PC-9 (cell line): ENCODE data around the gene PHACTR1. TPM values are rescaled to one million over a fixed set of nuclear protein-coding genes. Genes with fewer than 3 reads are reported as not detected.

Experiments
- BruUV-seq: library from RNA; stranded (reverse); fragments of 400-500 nt; replicated peaks from 2 replicates; lab custom pipeline; 2021; lab: Mats Ljungman, UMichigan
- CTCF ChIA-PET: fragments of 300-600 bp; sonication (Branson Sonifier 250); formaldehyde crosslinking; loops from one replicate; lab custom pipeline; 2022; ENCODE audit warnings: antibody characterized with exemption; lab: Charles Lee
- POLR2A ChIA-PET: fragments of 300-600 bp; sonication (Branson Sonifier 250); formaldehyde crosslinking; loops from one replicate; lab custom pipeline; 2022; ENCODE audit warnings: antibody characterized with exemption; ENCODE audit not compliant: unreplicated experiment; lab: Charles Lee
- DNase-seq, 2 experiments: peaks; one replicate each; pipeline versions ENCODE4 v3.0.0 to v3.0.0-alpha.2; 2015 to 2022; ENCODE audit warnings: mixed read lengths in 1 of 2
- H2AFZ ChIP-seq: fragments of 200-600 bp; sonication (generic); 2 replicates; pipeline ENCODE4 v1.8.1; 2017; ENCODE audit warnings: antibody characterized with exemption
- H3F3A ChIP-seq: fragments of 200-600 bp; sonication (generic); 2 replicates; pipeline ENCODE4 v1.8.1; 2017; ENCODE audit warnings: antibody characterized with exemption, mild to moderate bottlenecking, low read depth; ENCODE audit not compliant: insufficient read depth
- H3K27ac ChIP-seq: fragments of 200-600 bp; sonication (generic); 2 replicates; pipeline ENCODE4 v1.6.1; 2016; ENCODE audit warnings: mixed run types
- H3K27me3 ChIP-seq: fragments of 200-600 bp; sonication (generic); 2 replicates; pipeline ENCODE4 v1.6.1; 2016; ENCODE audit warnings: low read depth, mixed run types; ENCODE audit not compliant: insufficient read depth
- H3K36me3 ChIP-seq: fragments of 200-600 bp; sonication (generic); 2 replicates; pipeline ENCODE4 v1.6.1; 2016; ENCODE audit warnings: low read depth, mixed run types
- H3K4me1 ChIP-seq: fragments of 200-600 bp; sonication (generic); replicated peaks from 2 replicates; pipeline ENCODE4 v1.6.1; 2016; ENCODE audit warnings: mixed run types; ENCODE audit not compliant: insufficient read depth
- H3K4me2 ChIP-seq: fragments of 200-600 bp; sonication (generic); 2 replicates; pipeline ENCODE4 v1.6.1; 2017; ENCODE audit warnings: mixed run types
- H3K4me3 ChIP-seq: fragments of 200-600 bp; sonication (generic); 2 replicates; pipeline ENCODE4 v1.6.1; 2016; ENCODE audit warnings: mixed run types
- H3K79me2 ChIP-seq: fragments of 200-600 bp; sonication (generic); 2 replicates; pipeline ENCODE4 v1.6.1; 2017; ENCODE audit warnings: low read depth, mixed run types
- H3K9me2 ChIP-seq: fragments of 200-600 bp; sonication (generic); 2 replicates; pipeline ENCODE4 v1.8.1; 2017; ENCODE audit warnings: mild to moderate bottlenecking; ENCODE audit not compliant: insufficient read depth
- H3K9me3 ChIP-seq: fragments of 200-600 bp; sonication (generic); 2 replicates; pipeline ENCODE4 v1.8.1; 2016; ENCODE audit warnings: low read depth; ENCODE audit not compliant: insufficient read depth
- H4K20me1 ChIP-seq: fragments of 200-600 bp; sonication (generic); 2 replicates; pipeline ENCODE4 v1.8.1; 2017; ENCODE audit not compliant: insufficient read depth
- EZH2 ChIP-seq: fragments of 200-600 bp; sonication (generic); IDR thresholded peaks from 2 replicates; pipeline ENCODE4 v1.8.0; 2017; ENCODE audit warnings: antibody characterized with exemption, low read depth
- intact Hi-C: fragments of 100-400 bp; cut with micrococcal nuclease; formaldehyde crosslinking; loops from one replicate; pipeline ENCODE4 v1.10.0; 2022; ENCODE audit not compliant: unreplicated experiment
- total RNA-seq: library from RNA; stranded (reverse); gene quantifications from 2 replicates; pipeline ENCODE4 v1.2.3, GENCODE V29; 2021
- TF ChIP-seq, protein P1 (sequence below): fragments of 200-600 bp; sonication (generic); conservative IDR thresholded peaks from 2 replicates; pipeline ENCODE4 v1.6.1; 2017; ENCODE audit warnings: mixed run types, antibody characterized with exemption, mild to moderate bottlenecking, moderate library complexity

PHACTR1 gene
- total RNA-seq, 1 experiment from 2014 or later = not detected

DNA sequence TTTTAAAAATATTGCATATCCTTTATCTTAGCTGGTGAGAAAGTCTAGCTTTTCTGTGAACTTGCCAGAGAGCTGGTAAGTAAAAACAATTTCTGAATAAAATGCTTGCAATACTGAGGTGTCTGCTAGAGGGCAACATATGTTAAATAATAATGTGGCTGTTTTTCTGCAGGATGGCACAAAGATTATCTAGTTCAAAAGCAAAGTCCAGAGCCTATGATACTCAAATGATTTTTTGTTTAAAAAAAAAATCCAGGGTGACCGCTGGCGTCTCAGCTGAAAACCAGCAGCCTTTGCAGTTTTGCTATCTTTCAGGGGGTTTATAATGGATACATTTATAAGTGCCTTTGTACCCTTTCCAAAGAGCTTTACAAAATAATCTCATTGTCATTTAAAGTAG lies 194.9 kb downstream of the PHACTR1 start:
- Histone ChIP-seq H4K20me1 (no peaks in the 10 kb centered on the region), H3K4me2 (no peak overlapping the region), H3K36me3 (no peaks in the 10 kb centered on the region), H3K4me3 (no peak overlapping the region), H3K4me1 (no peaks in the 10 kb centered on the region), H3K27ac (no peak overlapping the region), H3K9me2 (no peaks in the 10 kb centered on the region), H3K9me3 (no peaks in the 10 kb centered on the region; the same call in 1 of the 2 replicates), H3K27me3 (peaks cover 68% of the 10 kb centered on the region), H2AFZ (no peak overlapping the region), H3F3A (no peaks in the 10 kb centered on the region), H3K79me2 (no peaks in the 10 kb centered on the region)
- TF ChIP-seq EZH2 = no peak
- TF ChIP-seq, protein P1, sequence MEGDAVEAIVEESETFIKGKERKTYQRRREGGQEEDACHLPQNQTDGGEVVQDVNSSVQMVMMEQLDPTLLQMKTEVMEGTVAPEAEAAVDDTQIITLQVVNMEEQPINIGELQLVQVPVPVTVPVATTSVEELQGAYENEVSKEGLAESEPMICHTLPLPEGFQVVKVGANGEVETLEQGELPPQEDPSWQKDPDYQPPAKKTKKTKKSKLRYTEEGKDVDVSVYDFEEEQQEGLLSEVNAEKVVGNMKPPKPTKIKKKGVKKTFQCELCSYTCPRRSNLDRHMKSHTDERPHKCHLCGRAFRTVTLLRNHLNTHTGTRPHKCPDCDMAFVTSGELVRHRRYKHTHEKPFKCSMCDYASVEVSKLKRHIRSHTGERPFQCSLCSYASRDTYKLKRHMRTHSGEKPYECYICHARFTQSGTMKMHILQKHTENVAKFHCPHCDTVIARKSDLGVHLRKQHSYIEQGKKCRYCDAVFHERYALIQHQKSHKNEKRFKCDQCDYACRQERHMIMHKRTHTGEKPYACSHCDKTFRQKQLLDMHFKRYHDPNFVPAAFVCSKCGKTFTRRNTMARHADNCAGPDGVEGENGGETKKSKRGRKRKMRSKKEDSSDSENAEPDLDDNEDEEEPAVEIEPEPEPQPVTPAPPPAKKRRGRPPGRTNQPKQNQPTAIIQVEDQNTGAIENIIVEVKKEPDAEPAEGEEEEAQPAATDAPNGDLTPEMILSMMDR = peak; percentile 55
- intact Hi-C loops = loop anchor here (2.0 kb wide), 1 partner anchor 421 kb away; no protein-coding TSS in a partner anchor
- ChIA-PET POLR2A (interaction anchor here (0.6 kb wide), 1 partner anchor 1212 kb away, joined by 4 read pairs; no protein-coding TSS in a partner anchor), CTCF (no interaction called here)
- no TSS peak for BruUV-seq
- DNase-seq = no peak

DNA sequence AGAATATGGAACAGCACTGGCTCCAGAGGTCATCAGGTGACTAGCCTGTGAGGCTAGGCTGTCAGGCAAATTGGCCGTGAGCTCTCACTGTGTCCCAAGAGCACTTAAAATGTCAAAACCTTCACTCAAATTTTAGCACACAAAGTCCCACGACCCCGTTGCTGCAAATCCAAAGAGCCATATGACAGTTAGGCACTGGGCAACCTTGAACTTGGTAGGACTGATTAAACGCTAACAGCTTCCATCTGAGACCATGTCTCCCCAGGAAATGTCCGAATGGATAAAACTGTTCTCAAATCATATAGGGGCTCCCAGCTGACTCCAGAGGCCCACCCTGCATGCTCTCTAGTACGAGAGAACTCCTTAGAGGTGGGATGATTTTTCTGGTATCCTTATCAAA lies 196.6 kb downstream of the PHACTR1 start:
- no peaks in the 10 kb centered on the region for H3K36me3 ChIP-seq

DNA sequence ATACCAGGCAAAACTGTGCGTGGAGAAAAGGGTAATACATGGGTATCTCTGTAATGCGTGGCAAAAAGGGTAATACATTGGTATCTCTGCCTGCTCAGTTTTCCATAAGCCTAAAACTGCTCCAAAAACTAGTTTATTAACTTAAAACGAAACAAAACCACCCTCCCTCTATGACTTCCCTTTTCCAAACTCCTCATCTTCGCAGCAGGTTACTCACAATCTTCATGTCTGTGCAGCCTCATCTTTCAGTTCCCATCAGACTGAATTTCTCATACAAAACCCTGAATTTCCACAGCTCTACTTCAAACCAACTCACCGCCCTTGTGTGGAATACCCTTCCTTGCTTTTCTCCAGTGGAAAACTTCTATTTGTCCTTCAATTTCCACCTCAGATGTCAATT lies 199.4 kb downstream of the PHACTR1 start:
- no peaks in the 10 kb centered on the region for H4K20me1 ChIP-seq
- no peaks in the 10 kb centered on the region for H3K36me3 ChIP-seq
- H3K9me3 ChIP-seq = no peaks in the 10 kb centered on the region
- H3K4me2 ChIP-seq = no peak overlapping the region
- no peak for DNase-seq
- H3K27me3 ChIP-seq = peaks cover 70% of the 10 kb centered on the region
- ChIA-PET POLR2A (no interaction called here), CTCF (no interaction called here)
- no peak overlapping the region for H3K4me3 ChIP-seq
- no peaks in the 10 kb centered on the region for H3F3A ChIP-seq
- no TSS peak for BruUV-seq
- TF ChIP-seq, protein P1 = no peak
- TF ChIP-seq EZH2 = no peak
- no peak overlapping the region for H2AFZ ChIP-seq
- H3K27ac ChIP-seq = no peak overlapping the region
- H3K4me1 ChIP-seq = no peaks in the 10 kb centered on the region
- H3K79me2 ChIP-seq = no peaks in the 10 kb centered on the region
- intact Hi-C loops = no loop called here
- H3K9me2 ChIP-seq = no peaks in the 10 kb centered on the region

More for the DNA sequence above, 196.6 kb downstream of the PHACTR1 start:
- DNase-seq = no peak
- H2AFZ ChIP-seq = no peak overlapping the region
- no peak overlapping the region for H3K4me2 ChIP-seq
- no peaks in the 10 kb centered on the region for H3K4me1 ChIP-seq
- H3K79me2 ChIP-seq = no peaks in the 10 kb centered on the region
- H3K27me3 ChIP-seq = peaks cover 76% of the 10 kb centered on the region
- no peaks in the 10 kb centered on the region for H4K20me1 ChIP-seq
- no TSS peak for BruUV-seq
- no peaks in the 10 kb centered on the region; the same call in 1 of the 2 replicates for H3K9me3 ChIP-seq
- ChIA-PET POLR2A (no interaction called here), CTCF (no interaction called here)
- no peak overlapping the region for H3K27ac ChIP-seq
- H3K9me2 ChIP-seq = no peaks in the 10 kb centered on the region
- intact Hi-C loops = no loop called here
- H3K4me3 ChIP-seq = no peak overlapping the region
- TF ChIP-seq, protein P1 = no peak
- TF ChIP-seq EZH2 = no peak
- H3F3A ChIP-seq = no peaks in the 10 kb centered on the region
